GM10266 (cell line): ENCODE measurements around the gene KANSL3.
"Not testable (repeated sequence)": the region's sequence is repeated elsewhere in the genome, so short reads cannot be mapped to it uniquely, and the experiment has no call there.

Source experiments
- DNase-seq: peaks from one replicate; pipeline ENCODE4 v3.0.0; 2012; ENCODE audit errors: extremely low spot score
- TF ChIP-seq, protein P1 (sequence below): IDR thresholded peaks from 2 replicates; pipeline ENCODE4 v1.5.1; 2012; ENCODE audit warnings: mild to moderate bottlenecking, low read depth; ENCODE audit not compliant: control insufficient read depth, insufficient read depth; ENCODE audit errors: missing control alignments

KANSL3 gene

GRCh38 chr2:96663829-96664228 is 25.7 kb upstream of the KANSL3 start:
- no peak for DNase-seq
- TF ChIP-seq, protein P1, sequence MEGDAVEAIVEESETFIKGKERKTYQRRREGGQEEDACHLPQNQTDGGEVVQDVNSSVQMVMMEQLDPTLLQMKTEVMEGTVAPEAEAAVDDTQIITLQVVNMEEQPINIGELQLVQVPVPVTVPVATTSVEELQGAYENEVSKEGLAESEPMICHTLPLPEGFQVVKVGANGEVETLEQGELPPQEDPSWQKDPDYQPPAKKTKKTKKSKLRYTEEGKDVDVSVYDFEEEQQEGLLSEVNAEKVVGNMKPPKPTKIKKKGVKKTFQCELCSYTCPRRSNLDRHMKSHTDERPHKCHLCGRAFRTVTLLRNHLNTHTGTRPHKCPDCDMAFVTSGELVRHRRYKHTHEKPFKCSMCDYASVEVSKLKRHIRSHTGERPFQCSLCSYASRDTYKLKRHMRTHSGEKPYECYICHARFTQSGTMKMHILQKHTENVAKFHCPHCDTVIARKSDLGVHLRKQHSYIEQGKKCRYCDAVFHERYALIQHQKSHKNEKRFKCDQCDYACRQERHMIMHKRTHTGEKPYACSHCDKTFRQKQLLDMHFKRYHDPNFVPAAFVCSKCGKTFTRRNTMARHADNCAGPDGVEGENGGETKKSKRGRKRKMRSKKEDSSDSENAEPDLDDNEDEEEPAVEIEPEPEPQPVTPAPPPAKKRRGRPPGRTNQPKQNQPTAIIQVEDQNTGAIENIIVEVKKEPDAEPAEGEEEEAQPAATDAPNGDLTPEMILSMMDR: no peak

DNA sequence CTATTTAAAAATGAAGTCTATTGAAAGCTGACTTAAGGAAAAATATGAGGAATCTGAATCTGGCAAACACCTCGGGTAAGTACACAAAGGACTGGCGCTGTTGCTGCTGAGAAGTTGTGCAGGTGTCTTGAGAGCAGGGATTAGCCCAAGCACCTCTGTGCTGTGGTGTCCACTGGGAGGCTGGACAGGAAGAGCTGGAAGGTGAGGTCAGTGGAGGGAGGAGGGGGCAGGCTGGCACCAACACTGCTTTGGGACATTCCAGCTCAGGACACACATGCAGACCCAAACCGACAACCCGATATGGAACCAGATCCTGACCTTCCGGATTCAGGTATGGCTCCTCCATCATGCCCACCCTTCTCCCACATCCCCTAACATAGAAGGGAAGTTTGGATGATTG is 25.1 kb upstream of the KANSL3 start:
- TF ChIP-seq, protein P1: no peak
- no peak for DNase-seq

GRCh38 chr2:96662360-96662759 is 24.2 kb upstream of the KANSL3 start:
- TF ChIP-seq, protein P1: no peak
- no peak for DNase-seq

DNA sequence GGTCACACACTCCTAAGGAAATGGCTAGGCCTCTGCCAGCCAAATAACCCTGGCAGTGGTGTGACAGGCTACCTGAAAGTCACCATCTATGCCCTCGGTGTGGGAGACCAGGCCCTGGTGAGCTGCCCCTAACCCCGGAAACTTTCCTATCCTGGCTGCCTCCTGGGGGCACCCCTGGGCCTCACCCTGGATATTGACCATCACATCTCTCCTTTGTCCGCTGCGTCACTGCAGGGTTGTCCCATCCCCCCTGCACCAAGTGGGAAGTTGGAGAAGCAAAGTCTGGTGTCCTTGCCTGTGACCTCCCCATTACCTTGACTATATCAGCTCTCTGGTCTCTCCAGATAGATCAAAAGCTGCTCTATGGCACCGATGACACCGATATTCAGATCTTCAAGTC is 23.2 kb upstream of the KANSL3 start:
- TF ChIP-seq, protein P1: no peak
- DNase-seq: no peak

DNA sequence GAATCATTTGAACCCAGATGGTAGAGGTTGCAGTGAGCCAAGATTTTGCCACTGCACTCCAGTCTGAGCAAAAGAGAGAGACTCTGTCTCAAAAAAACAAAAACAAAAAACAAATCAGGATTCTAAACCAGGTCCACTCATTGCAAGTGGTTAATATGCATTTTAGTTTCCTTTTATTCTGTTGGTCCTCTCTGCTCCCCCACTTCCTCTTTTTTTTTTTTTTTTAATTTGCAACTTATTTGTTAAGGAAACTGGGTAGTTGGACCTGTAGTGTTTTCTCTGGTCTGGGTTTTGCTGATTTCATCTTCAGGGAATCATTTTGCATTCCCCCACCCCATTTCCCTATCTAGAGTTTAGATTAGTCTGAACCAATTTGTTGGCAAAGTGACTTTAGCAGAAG is 18.4 kb upstream of the KANSL3 start:
- DNase-seq: no peak

DNA sequence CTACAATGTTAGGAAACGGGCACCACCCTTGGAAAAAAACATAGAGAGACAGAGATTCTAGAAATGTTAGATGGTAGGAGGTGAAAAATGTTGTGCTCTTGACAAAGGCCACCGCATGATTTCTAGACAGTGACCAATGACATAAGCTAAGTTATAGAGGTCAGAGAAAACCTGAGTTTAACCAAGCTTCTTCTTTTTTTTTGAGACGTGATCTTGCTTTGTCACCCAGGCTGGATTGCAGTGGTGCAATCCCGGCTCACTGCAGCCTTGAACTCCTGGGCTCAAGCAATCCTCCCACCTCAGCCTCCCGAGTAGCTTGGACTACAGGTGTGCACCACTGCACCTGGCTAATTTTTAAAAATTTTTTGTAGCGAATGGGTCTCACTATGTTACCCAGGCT is 17.4 kb upstream of the KANSL3 start:
- TF ChIP-seq, protein P1: no peak
- DNase-seq: no peak

More for the DNA sequence above, 18.4 kb upstream of the KANSL3 start:
- TF ChIP-seq, protein P1: no peak

DNA sequence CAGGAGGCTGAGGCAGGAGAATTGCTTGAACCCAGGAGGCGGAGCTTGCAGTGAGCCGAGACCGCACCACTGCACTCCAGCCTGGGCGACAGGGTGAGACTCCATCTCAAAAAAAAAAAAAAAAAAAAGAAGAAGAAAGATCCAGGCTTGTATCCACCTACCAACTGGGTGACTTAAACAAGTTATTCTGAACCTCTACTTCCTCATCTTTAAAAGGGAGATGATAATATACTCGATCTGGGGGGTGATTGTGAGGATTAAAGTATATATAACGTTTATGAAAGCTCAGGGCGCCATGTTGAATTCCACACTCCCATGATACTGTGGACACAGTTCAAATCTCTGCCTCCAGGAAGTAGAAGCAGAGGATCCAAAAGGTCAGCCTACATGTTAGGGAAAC is 16.7 kb upstream of the KANSL3 start:
- not testable (repeated sequence) for DNase-seq

- no peak for DNase-seq
- TF ChIP-seq, protein P1: no peak
Measured at GRCh38 chr2:96651793-96652192, 13.7 kb upstream of the KANSL3 start.
